Cardiac septum (tissue), 1 donor: ENCODE data around the gene SYNPO2. TPM values are rescaled to one million over a fixed set of nuclear protein-coding genes. Genes with fewer than 3 reads are reported as not detected.

Source experiments
- DNase-seq: peaks from one replicate; pipeline ENCODE4 v3.0.0-alpha.2; 2020; ENCODE audit warnings: low spot score
- intact Hi-C: fragments of 100-400 bp; cut with DNase I; formaldehyde crosslinking; loops from one replicate; pipeline ENCODE4 v1.14.0; 2022
- total RNA-seq: library from RNA; stranded (reverse); fragmentation: NEBNext Ultra II Directional; extraction: Animal tissue kit (Norgen Biotek cat#: 25700); gene quantifications from one replicate; pipeline ENCODE4 v1.2.1, GENCODE V29; 2021
- donor health status: DM: no; HTN: no; CAD: no.

SYNPO2 gene
- total RNA-seq, 1 donor from 2014 or later = 316 TPM

- DNase-seq = no peak
- intact Hi-C loops = no loop called here
These were observed 35.2 kb downstream of the SYNPO2 start for GRCh38 chr4:118923891-118924290.

GRCh38 chr4:118927974-118928373 is 39.3 kb downstream of the SYNPO2 start:
- DNase-seq = no peak
- intact Hi-C loops = no loop called here

- intact Hi-C loops = no loop called here
- DNase-seq = no peak
These were observed 41.6 kb downstream of the SYNPO2 start for GRCh38 chr4:118930255-118930654.

- intact Hi-C loops = no loop called here
- DNase-seq = no peak
These were observed 43.1 kb downstream of the SYNPO2 start for GRCh38 chr4:118931786-118932185.

- DNase-seq = no peak
- intact Hi-C loops = no loop called here
These were observed 47.2 kb downstream of the SYNPO2 start for GRCh38 chr4:118935819-118936218.

- no peak for DNase-seq
- intact Hi-C loops = no loop called here
These were observed 47.8 kb downstream of the SYNPO2 start for GRCh38 chr4:118936406-118936805.

- DNase-seq = no peak
These were observed 50.6 kb downstream of the SYNPO2 start for GRCh38 chr4:118939169-118939783.

GRCh38 chr4:118941149-118941548 is 52.5 kb downstream of the SYNPO2 start:
- intact Hi-C loops = no loop called here
- no peak for DNase-seq

More at GRCh38 chr4:118939169-118939783, 50.6 kb downstream of the SYNPO2 start:
- intact Hi-C loops = no loop called here

GRCh38 chr4:118941799-118942198 is 53.1 kb downstream of the SYNPO2 start:
- intact Hi-C loops = no loop called here
- no peak for DNase-seq

GRCh38 chr4:118942465-118942864 is 53.8 kb downstream of the SYNPO2 start:
- intact Hi-C loops = no loop called here

GRCh38 chr4:118947095-118947494 is 58.4 kb downstream of the SYNPO2 start:
- intact Hi-C loops = no loop called here
- DNase-seq = no peak

More at GRCh38 chr4:118942465-118942864, 53.8 kb downstream of the SYNPO2 start:
- no peak for DNase-seq

GRCh38 chr4:118948545-118949144 is 60.0 kb downstream of the SYNPO2 start:
- DNase-seq = no peak
- intact Hi-C loops = no loop called here

GRCh38 chr4:118950224-118950623 is 61.6 kb downstream of the SYNPO2 start:
- DNase-seq = no peak
- intact Hi-C loops = no loop called here

- intact Hi-C loops = no loop called here
- no peak for DNase-seq
These were observed 62.4 kb downstream of the SYNPO2 start for GRCh38 chr4:118950929-118951570.

- DNase-seq = no peak
- intact Hi-C loops = no loop called here
These were observed 64.6 kb downstream of the SYNPO2 start for GRCh38 chr4:118953276-118953675.

GRCh38 chr4:118954246-118954645 is 65.6 kb downstream of the SYNPO2 start:
- intact Hi-C loops = no loop called here
- DNase-seq = no peak

- intact Hi-C loops = no loop called here
- DNase-seq = no peak
These were observed 66.9 kb downstream of the SYNPO2 start for GRCh38 chr4:118955515-118955914.

- no peak for DNase-seq
- intact Hi-C loops = no loop called here
These were observed 69.2 kb downstream of the SYNPO2 start for GRCh38 chr4:118957722-118958445.

- intact Hi-C loops = no loop called here
- no peak for DNase-seq
These were observed 73.9 kb downstream of the SYNPO2 start for GRCh38 chr4:118962540-118962939.

GRCh38 chr4:118964891-118965411 is 76.3 kb downstream of the SYNPO2 start:
- intact Hi-C loops = no loop called here
- DNase-seq = no peak
